ENCODE measurements around the gene CNTN5. TPM values are rescaled to one million over a fixed set of nuclear protein-coding genes. Genes with fewer than 3 reads are reported as not detected.
A peak's percentile ranks its signal among the peaks of the same experiment; 100 is the strongest.

Gene CNTN5
- total RNA-seq, 1 experiment from 2014 or later = not detected

DNA sequence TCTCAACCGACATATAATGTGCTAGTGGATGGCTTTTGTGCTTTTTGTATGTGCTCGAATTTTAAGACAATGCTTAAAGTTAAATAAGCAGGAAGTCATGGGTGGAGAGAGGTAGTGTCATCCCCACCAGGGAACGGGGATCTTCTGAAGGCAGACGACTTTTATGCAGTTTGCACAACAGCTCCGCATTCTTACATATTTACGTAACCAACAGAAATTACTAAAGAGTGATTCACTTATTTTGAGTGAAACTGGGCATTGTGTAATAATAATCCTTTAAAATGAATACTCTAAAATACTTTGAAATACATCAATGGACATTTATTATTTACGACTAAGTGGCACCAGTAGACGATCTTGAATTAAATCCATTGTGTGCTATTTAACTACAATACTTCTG is 305.1 kb downstream of the CNTN5 start:
- Mint-ChIP-seq H3K9me3 (no peaks in the 10 kb centered on the region), H3K27me3 (ENCODE audit: low read depth) (no peaks in the 10 kb centered on the region), H3K27ac (peak overlapping the region in 1 of 3 experiments; percentile 95; a peak in 2 of 7 replicates), H3K36me3 (ENCODE audit: insufficient read depth in 1 of 3, low read depth in 3 of 3) (no peaks in the 10 kb centered on the region), H3K4me3 (no peak overlapping the region), H3K4me1 (peaks cover 10% of the 10 kb centered on the region in 2 experiments)
- Histone ChIP-seq H2BK5ac (ENCODE audit: insufficient read length, low read length) (no peak overlapping the region), H3T11ph (ENCODE audit: low read length) (no peak overlapping the region), H2BK120ac (ENCODE audit: low read depth, low read length, poor library complexity, severe bottlenecking) (no peak overlapping the region), H2BK20ac (ENCODE audit: low read depth, low read length, poor library complexity, severe bottlenecking) (no peak overlapping the region), H4K91ac (ENCODE audit: insufficient read length, low read depth, low read length) (no peak overlapping the region), H4K8ac (replicated peaks; ENCODE audit: insufficient read length, low read depth, low read length) (no peak overlapping the region), H2AFZ (ENCODE audit: low read length) (no peak overlapping the region), H3K23me2 (ENCODE audit: insufficient read length, low read depth, low read length, poor library complexity, severe bottlenecking) (no peaks in the 10 kb centered on the region), H3K18ac (ENCODE audit: insufficient read length, low read depth, low read length) (no peak overlapping the region), H3K79me1 (ENCODE audit: insufficient read depth, low read depth, low read length, poor library complexity, severe bottlenecking) (no peaks in the 10 kb centered on the region), H3K4me1 (ENCODE audit: insufficient read depth, low read length) (no peaks in the 10 kb centered on the region; the same call in 1 of the 2 replicates), H3K4me2 (ENCODE audit: insufficient read depth, insufficient read length, low read length) (no peak overlapping the region), H3K27ac (ENCODE audit: insufficient read length, low read depth, low read length) (no peak overlapping the region), H3K9ac (ENCODE audit: extremely low read depth, insufficient read length, low read length) (no peak overlapping the region), H2BK15ac (ENCODE audit: low read depth, low read length) (no peak overlapping the region), H3K79me2 (ENCODE audit: insufficient read depth, low read length) (no peaks in the 10 kb centered on the region), H3K4ac (ENCODE audit: low read depth, low read length) (no peak overlapping the region), H3K56ac (ENCODE audit: insufficient read length, low read depth, low read length) (no peak overlapping the region), H2AK5ac (ENCODE audit: insufficient read length, low read length) (no peak overlapping the region), H3K23ac (ENCODE audit: insufficient read length, low read depth, low read length) (no peak overlapping the region), H4K20me1 (ENCODE audit: control insufficient read depth, insufficient read depth, insufficient read length) (no peaks in the 10 kb centered on the region), H4K5ac (ENCODE audit: insufficient read length, low read depth, low read length) (no peak overlapping the region), H3K14ac (ENCODE audit: insufficient read depth, low read length) (no peak overlapping the region), H3K27me3 (ENCODE audit: insufficient read depth, low read length) (no peaks in the 10 kb centered on the region), H2BK12ac (ENCODE audit: insufficient read length, low read depth, low read length) (no peak overlapping the region), H3K9me3 (ENCODE audit: control insufficient read depth, low read depth, low read length) (no peaks in the 10 kb centered on the region)
- no peak for DNase-seq
- WGBS (ENCODE audit: extremely low coverage, insufficient read length, low lambda C conversion rate) = no CpG with 5 or more reads among the region's 8 CpGs
- TF ChIP-seq, protein P1, sequence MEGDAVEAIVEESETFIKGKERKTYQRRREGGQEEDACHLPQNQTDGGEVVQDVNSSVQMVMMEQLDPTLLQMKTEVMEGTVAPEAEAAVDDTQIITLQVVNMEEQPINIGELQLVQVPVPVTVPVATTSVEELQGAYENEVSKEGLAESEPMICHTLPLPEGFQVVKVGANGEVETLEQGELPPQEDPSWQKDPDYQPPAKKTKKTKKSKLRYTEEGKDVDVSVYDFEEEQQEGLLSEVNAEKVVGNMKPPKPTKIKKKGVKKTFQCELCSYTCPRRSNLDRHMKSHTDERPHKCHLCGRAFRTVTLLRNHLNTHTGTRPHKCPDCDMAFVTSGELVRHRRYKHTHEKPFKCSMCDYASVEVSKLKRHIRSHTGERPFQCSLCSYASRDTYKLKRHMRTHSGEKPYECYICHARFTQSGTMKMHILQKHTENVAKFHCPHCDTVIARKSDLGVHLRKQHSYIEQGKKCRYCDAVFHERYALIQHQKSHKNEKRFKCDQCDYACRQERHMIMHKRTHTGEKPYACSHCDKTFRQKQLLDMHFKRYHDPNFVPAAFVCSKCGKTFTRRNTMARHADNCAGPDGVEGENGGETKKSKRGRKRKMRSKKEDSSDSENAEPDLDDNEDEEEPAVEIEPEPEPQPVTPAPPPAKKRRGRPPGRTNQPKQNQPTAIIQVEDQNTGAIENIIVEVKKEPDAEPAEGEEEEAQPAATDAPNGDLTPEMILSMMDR (conservative IDR thresholded peaks at IDR 0.05) = no peak
